Progenitor cell of endocrine pancreas (in vitro differentiated cells): Measurements from ENCODE around the gene GARIN5A. TPM values are rescaled to one million over a fixed set of nuclear protein-coding genes. Genes with fewer than 3 reads are reported as not detected.

Experiments
- DNase-seq: peaks from one replicate; pipeline ENCODE4 v3.0.0; 2021; ENCODE audit warnings: low spot score; ENCODE audit not compliant: unreplicated experiment
- H3K27ac Mint-ChIP-seq: 2 replicates; pipeline ENCODE4 v1.8.0; 2021; ENCODE audit warnings: mild to moderate bottlenecking, moderate library complexity, mixed read lengths
- H3K27me3 Mint-ChIP-seq: 2 replicates; pipeline ENCODE4 v1.8.0; 2021; ENCODE audit warnings: mixed read lengths
- H3K36me3 Mint-ChIP-seq: 2 replicates; pipeline ENCODE4 v1.8.0; 2022; ENCODE audit warnings: mixed read lengths; ENCODE audit not compliant: insufficient read depth
- H3K4me1 Mint-ChIP-seq: 2 replicates; pipeline ENCODE4 v1.8.0; 2021; ENCODE audit warnings: low read depth, mixed read lengths
- H3K4me3 Mint-ChIP-seq: 2 replicates; pipeline ENCODE4 v1.8.0; 2021; ENCODE audit warnings: low read depth, mild to moderate bottlenecking, moderate library complexity, mixed read lengths
- H3K9me3 Mint-ChIP-seq: 2 replicates; pipeline ENCODE4 v1.8.0; 2021; ENCODE audit warnings: low read depth, mixed read lengths
- CTCF ChIP-seq: fragments of 200-600 bp; sonication (generic); IDR thresholded peaks from one replicate; pipeline ENCODE4 v1.5.0; 2021; ENCODE audit warnings: antibody characterized with exemption, mild to moderate bottlenecking; ENCODE audit not compliant: unreplicated experiment
- long read RNA-seq: library from polyadenylated mRNA; unstranded; transcript quantifications from one replicate; pipeline ENCODE4 v2.0.0, GENCODE V29; 2020
- total RNA-seq: library from RNA; stranded (reverse); gene quantifications from 2 replicates; pipeline ENCODE4 v1.2.1, GENCODE V29; 2021

GARIN5A gene
- total RNA-seq, result 11.6 and 12.0 TPM in 2 replicates
- long read RNA-seq, partial matches to known transcripts, result 1 of 7 reads
- long read RNA-seq, other reads (novel, unspliced or antisense), result 0 of 7 reads

- peak within 1 kb of the TSS; percentile 99 for H3K27ac Mint-ChIP-seq
- peak within 1 kb of the TSS; percentile 94 for H3K4me3 Mint-ChIP-seq
- H3K4me1 Mint-ChIP-seq, result peaks cover 9% of the 10 kb centered on the region
- no peaks in the 10 kb centered on the region for H3K9me3 Mint-ChIP-seq
- no peak for TF ChIP-seq CTCF
- H3K27me3 Mint-ChIP-seq, result no peaks in the 10 kb centered on the region
- DNase-seq, result peak; percentile 93
- peaks cover 11% of the 10 kb centered on the region for H3K36me3 Mint-ChIP-seq
These were observed at the start of gene GARIN5A, which contains the start of gene EMC10 for GRCh38 chr19:50476224-50476906. TSS of gene GARIN5A (minus strand) at chr19:50476848. CDS start at chr19:50476388, 460 bp downstream. TSS of gene EMC10 (plus strand) at chr19:50476507. CDS start at chr19:50476545, 38 bp downstream.

GRCh38 chr19:50522881-50523280 lies 46.2 kb upstream of the GARIN5A start:
- no peak for DNase-seq
- Mint-ChIP-seq H3K4me1 (no peaks in the 10 kb centered on the region), H3K36me3 (no peaks in the 10 kb centered on the region), H3K27me3 (peaks cover 5% of the 10 kb centered on the region), H3K9me3 (no peaks in the 10 kb centered on the region), H3K4me3 (no peak overlapping the region), H3K27ac (peak overlapping the region; percentile 74)
- no peak for TF ChIP-seq CTCF

GRCh38 chr19:50520822-50521465 lies 44.3 kb upstream of the GARIN5A start:
- Mint-ChIP-seq H3K9me3 (no peaks in the 10 kb centered on the region), H3K4me1 (no peaks in the 10 kb centered on the region), H3K4me3 (no peak overlapping the region), H3K27me3 (peaks cover under 1% of the 10 kb centered on the region), H3K27ac (peak overlapping the region; percentile 46), H3K36me3 (no peaks in the 10 kb centered on the region)
- no peak for DNase-seq
- no peak for TF ChIP-seq CTCF

GRCh38 chr19:50519006-50519575 lies 42.4 kb upstream of the GARIN5A start:
- Mint-ChIP-seq H3K9me3 (no peaks in the 10 kb centered on the region), H3K27ac (no peak overlapping the region), H3K27me3 (no peaks in the 10 kb centered on the region), H3K36me3 (no peaks in the 10 kb centered on the region), H3K4me1 (no peaks in the 10 kb centered on the region), H3K4me3 (no peak overlapping the region)
- no peak for TF ChIP-seq CTCF
- DNase-seq, result no peak

- Mint-ChIP-seq H3K27ac (no peak overlapping the region), H3K4me1 (no peaks in the 10 kb centered on the region), H3K27me3 (no peaks in the 10 kb centered on the region), H3K4me3 (no peak overlapping the region), H3K36me3 (no peaks in the 10 kb centered on the region), H3K9me3 (no peaks in the 10 kb centered on the region)
- no peak for DNase-seq
- no peak for TF ChIP-seq CTCF
These were observed 41.7 kb upstream of the GARIN5A start for GRCh38 chr19:50518091-50519005.
